Measurements from ENCODE around the gene LAMB2.

Gene LAMB2

GRCh38 chr3:49174397-49174985 is 41.6 kb upstream of the LAMB2 start:
- DNase-seq (ENCODE audit: extremely low read depth, insufficient read length): no peak
- H3K27me3 ChIP-seq (replicated peaks; ENCODE audit: control insufficient read depth, insufficient read depth, low read length): no peaks in the 10 kb centered on the region
- no peaks in the 10 kb centered on the region for H3K36me3 ChIP-seq (ENCODE audit: control insufficient read depth, insufficient read depth, low read length)
- TF ChIP-seq, protein P1, sequence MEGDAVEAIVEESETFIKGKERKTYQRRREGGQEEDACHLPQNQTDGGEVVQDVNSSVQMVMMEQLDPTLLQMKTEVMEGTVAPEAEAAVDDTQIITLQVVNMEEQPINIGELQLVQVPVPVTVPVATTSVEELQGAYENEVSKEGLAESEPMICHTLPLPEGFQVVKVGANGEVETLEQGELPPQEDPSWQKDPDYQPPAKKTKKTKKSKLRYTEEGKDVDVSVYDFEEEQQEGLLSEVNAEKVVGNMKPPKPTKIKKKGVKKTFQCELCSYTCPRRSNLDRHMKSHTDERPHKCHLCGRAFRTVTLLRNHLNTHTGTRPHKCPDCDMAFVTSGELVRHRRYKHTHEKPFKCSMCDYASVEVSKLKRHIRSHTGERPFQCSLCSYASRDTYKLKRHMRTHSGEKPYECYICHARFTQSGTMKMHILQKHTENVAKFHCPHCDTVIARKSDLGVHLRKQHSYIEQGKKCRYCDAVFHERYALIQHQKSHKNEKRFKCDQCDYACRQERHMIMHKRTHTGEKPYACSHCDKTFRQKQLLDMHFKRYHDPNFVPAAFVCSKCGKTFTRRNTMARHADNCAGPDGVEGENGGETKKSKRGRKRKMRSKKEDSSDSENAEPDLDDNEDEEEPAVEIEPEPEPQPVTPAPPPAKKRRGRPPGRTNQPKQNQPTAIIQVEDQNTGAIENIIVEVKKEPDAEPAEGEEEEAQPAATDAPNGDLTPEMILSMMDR (IDR thresholded peaks at IDR 0.05; ENCODE audit: insufficient read depth, low read length, poor library complexity, severe bottlenecking): no peak
- no peak overlapping the region for H3K4me3 ChIP-seq (replicated peaks; ENCODE audit: low read depth, low read length)

DNA sequence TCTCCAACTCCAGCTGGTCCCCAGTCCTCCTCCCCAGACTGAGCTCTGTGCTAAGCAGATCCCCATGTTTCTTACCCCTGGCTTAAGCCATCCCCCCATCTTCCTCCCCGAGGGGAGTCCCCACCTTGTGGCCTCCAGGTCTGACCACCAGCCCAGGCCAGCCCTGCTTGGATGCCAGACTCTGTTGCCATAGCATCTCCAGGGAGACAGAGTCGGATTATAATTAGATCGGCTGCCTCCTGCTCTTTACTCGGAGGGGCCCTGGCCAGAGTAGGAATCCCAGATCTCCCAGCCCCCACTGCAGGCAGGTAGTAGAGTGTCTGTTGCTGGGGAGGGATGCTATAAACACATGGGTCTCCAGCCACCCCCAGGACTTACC is 40.9 kb upstream of the LAMB2 start:
- TF ChIP-seq, protein P1 (IDR thresholded peaks at IDR 0.05; ENCODE audit: insufficient read depth, low read length, poor library complexity, severe bottlenecking): no peak
- H3K4me3 ChIP-seq (replicated peaks; ENCODE audit: low read depth, low read length): no peak overlapping the region
- DNase-seq (ENCODE audit: extremely low read depth, insufficient read length): no peak
- H3K36me3 ChIP-seq (ENCODE audit: control insufficient read depth, insufficient read depth, low read length): no peaks in the 10 kb centered on the region
- no peaks in the 10 kb centered on the region for H3K27me3 ChIP-seq (replicated peaks; ENCODE audit: control insufficient read depth, insufficient read depth, low read length)

- Histone ChIP-seq H3K27me3 (replicated peaks; ENCODE audit: control insufficient read depth, insufficient read depth, low read length) (no peaks in the 10 kb centered on the region), H3K36me3 (ENCODE audit: control insufficient read depth, insufficient read depth, low read length) (no peaks in the 10 kb centered on the region), H3K4me3 (replicated peaks; ENCODE audit: low read depth, low read length) (no peak overlapping the region)
- TF ChIP-seq, protein P1 (IDR thresholded peaks at IDR 0.05; ENCODE audit: insufficient read depth, low read length, poor library complexity, severe bottlenecking): no peak
- DNase-seq (ENCODE audit: extremely low read depth, insufficient read length): no peak
Measured at GRCh38 chr3:49173116-49173791, 40.4 kb upstream of the LAMB2 start.

DNA sequence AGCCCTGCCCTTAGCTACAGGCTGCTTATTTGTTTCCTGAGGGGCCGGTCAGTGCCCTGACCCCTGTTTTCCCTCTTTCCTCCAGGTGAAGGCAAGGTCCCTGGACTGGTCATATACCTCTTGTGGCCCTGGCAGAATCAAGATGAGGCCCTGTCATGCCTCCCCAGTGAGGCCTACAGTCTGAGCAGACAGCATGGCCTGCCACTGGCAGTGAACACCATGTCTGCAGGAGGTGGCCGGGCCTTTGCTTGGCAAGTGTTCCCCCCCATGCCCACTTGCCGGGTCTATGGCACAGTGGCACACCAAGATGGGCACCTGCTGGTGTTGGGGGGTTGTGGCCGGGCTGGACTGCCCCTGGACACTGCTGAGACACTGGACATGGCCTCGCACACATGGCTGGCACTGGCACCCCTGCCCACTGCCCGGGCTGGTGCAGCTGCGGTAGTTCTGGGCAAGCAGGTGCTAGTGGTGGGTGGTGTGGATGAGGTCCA is 39.7 kb upstream of the LAMB2 start:
- no peak for DNase-seq (ENCODE audit: extremely low read depth, insufficient read length)
- TF ChIP-seq, protein P1 (IDR thresholded peaks at IDR 0.05; ENCODE audit: insufficient read depth, low read length, poor library complexity, severe bottlenecking): no peak
- Histone ChIP-seq H3K36me3 (ENCODE audit: control insufficient read depth, insufficient read depth, low read length) (no peaks in the 10 kb centered on the region), H3K27me3 (replicated peaks; ENCODE audit: control insufficient read depth, insufficient read depth, low read length) (no peaks in the 10 kb centered on the region), H3K4me3 (replicated peaks; ENCODE audit: low read depth, low read length) (no peak overlapping the region)

DNA sequence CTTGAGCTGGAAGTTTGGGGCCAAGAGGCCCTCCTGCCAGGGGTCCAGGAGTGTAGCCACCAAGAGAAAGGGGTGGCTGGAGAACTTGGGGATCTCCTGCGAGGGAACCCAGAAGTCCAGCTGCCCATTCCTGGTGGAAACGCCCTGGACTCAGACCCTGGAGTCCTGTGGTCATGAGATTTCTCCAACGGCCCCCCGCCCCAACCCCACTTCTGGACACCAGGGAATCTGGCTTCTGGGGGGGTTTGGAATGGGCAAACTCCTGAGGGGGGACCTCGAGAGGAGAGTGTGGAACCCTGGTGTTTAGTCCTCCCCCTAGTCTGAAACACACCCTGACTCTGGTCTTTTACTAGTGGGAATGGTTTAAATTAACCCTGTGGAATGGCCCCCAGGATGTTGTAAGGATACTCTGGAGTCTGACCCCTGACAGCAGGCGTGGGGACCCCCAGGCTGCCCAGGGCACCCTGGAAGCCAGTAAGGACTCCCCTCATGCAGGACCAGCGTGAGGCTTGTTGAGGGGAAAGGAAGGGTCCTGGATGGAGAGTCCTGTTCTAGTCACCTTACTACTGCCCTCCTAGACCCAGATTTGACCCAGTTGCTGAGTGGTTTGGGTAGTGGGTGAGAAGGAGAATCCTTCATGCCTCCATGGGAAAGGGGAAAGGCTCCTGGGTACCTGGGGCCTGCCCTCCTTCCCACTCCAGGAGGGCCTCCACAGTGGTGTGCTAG is 39.1 kb upstream of the LAMB2 start:
- Histone ChIP-seq H3K27me3 (replicated peaks; ENCODE audit: control insufficient read depth, insufficient read depth, low read length) (no peaks in the 10 kb centered on the region), H3K36me3 (ENCODE audit: control insufficient read depth, insufficient read depth, low read length) (no peaks in the 10 kb centered on the region), H3K4me3 (replicated peaks; ENCODE audit: low read depth, low read length) (peak overlapping the region; percentile 75)
- TF ChIP-seq, protein P1 (IDR thresholded peaks at IDR 0.05; ENCODE audit: insufficient read depth, low read length, poor library complexity, severe bottlenecking): no peak
- DNase-seq (ENCODE audit: extremely low read depth, insufficient read length): no peak
